Measurements from ENCODE around the gene TBCEL.

The TBCEL gene

GRCh38 chr11:121059605-121060004 lies 35.7 kb downstream of the TBCEL start:
- in situ Hi-C loops (cut with MboI; ENCODE audit: low sequenced_read_pairs): no loop called here

- in situ Hi-C loops (cut with MboI; ENCODE audit: low sequenced_read_pairs): no loop called here
Measured at GRCh38 chr11:121063728-121064127, 39.8 kb downstream of the TBCEL start.

GRCh38 chr11:121066623-121067022 lies 42.7 kb downstream of the TBCEL start:
- in situ Hi-C loops (cut with MboI; ENCODE audit: low sequenced_read_pairs): no loop called here

GRCh38 chr11:121067026-121067425 lies 43.1 kb downstream of the TBCEL start:
- in situ Hi-C loops (cut with MboI; ENCODE audit: low sequenced_read_pairs): no loop called here

GRCh38 chr11:121067453-121067852 lies 43.6 kb downstream of the TBCEL start:
- in situ Hi-C loops (cut with MboI; ENCODE audit: low sequenced_read_pairs): no loop called here

GRCh38 chr11:121067962-121068647 lies 44.2 kb downstream of the TBCEL start:
- in situ Hi-C loops (cut with MboI; ENCODE audit: low sequenced_read_pairs): no loop called here

GRCh38 chr11:121068787-121069186 lies 44.9 kb downstream of the TBCEL start:
- in situ Hi-C loops (cut with MboI; ENCODE audit: low sequenced_read_pairs): no loop called here

- in situ Hi-C loops (cut with MboI; ENCODE audit: low sequenced_read_pairs): no loop called here
Measured at GRCh38 chr11:121070951-121071845, 47.3 kb downstream of the TBCEL start.

GRCh38 chr11:121071846-121072450 lies 48.0 kb downstream of the TBCEL start:
- in situ Hi-C loops (cut with MboI; ENCODE audit: low sequenced_read_pairs): no loop called here

- in situ Hi-C loops (cut with MboI; ENCODE audit: low sequenced_read_pairs): no loop called here
Measured at GRCh38 chr11:121081321-121081720, 57.4 kb downstream of the TBCEL start.

GRCh38 chr11:121082219-121082618 lies 58.3 kb downstream of the TBCEL start:
- in situ Hi-C loops (cut with MboI; ENCODE audit: low sequenced_read_pairs): no loop called here

- in situ Hi-C loops (cut with MboI; ENCODE audit: low sequenced_read_pairs): no loop called here
Measured at GRCh38 chr11:121082670-121083069, 58.8 kb downstream of the TBCEL start.

GRCh38 chr11:121086866-121087265 lies 63.0 kb downstream of the TBCEL start:
- in situ Hi-C loops (cut with MboI; ENCODE audit: low sequenced_read_pairs): no loop called here

GRCh38 chr11:121089566-121089965 lies 65.7 kb downstream of the TBCEL start:
- in situ Hi-C loops (cut with MboI; ENCODE audit: low sequenced_read_pairs): no loop called here

- in situ Hi-C loops (cut with MboI; ENCODE audit: low sequenced_read_pairs): no loop called here
Measured at GRCh38 chr11:121090145-121090721, 66.3 kb downstream of the TBCEL start.

GRCh38 chr11:121091492-121092152 lies 67.7 kb downstream of the TBCEL start:
- in situ Hi-C loops (cut with MboI; ENCODE audit: low sequenced_read_pairs): no loop called here

- in situ Hi-C loops (cut with MboI; ENCODE audit: low sequenced_read_pairs): no loop called here
Measured at GRCh38 chr11:121095561-121095960, 71.7 kb downstream of the TBCEL start.

- in situ Hi-C loops (cut with MboI; ENCODE audit: low sequenced_read_pairs): no loop called here
Measured at GRCh38 chr11:121099364-121099763, 75.5 kb downstream of the TBCEL start.

- in situ Hi-C loops (cut with MboI; ENCODE audit: low sequenced_read_pairs): no loop called here
Measured at GRCh38 chr11:121099885-121100284, 76.0 kb downstream of the TBCEL start.

GRCh38 chr11:121100943-121101342 lies 77.0 kb downstream of the TBCEL start, which contains the start of gene TECTA:
Gene TECTA, plus strand, starts transcription at chr11:121101243. Its CDS starts 1,423 bp downstream, at chr11:121102666.
- in situ Hi-C loops (cut with MboI; ENCODE audit: low sequenced_read_pairs): no loop called here

- in situ Hi-C loops (cut with MboI; ENCODE audit: low sequenced_read_pairs): no loop called here
Measured at GRCh38 chr11:121104312-121104762, 80.4 kb downstream of the TBCEL start.
